ENCODE data around the gene STARD7.

- TF ChIP-seq CTCF (IDR thresholded peaks at IDR 0.05) (peak; percentile 8 to 36 (median 18)), POLR2A (IDR thresholded peaks at IDR 0.05) (peak; percentile 92), POLR2AphosphoS5 (IDR thresholded peaks at IDR 0.05) (peak; percentile 93)
These were observed at the start of gene STARD7 for GRCh38 chr2:96208143-96209010.
